DOHH2 (cell line): ENCODE measurements around the gene EPHB2.

Source experiments
- H3F3A ChIP-seq: fragments of 200-600 bp; sonication (generic), shearing (Covaris generic); 2 replicates; pipeline ENCODE4 v1.6.0; 2016; ENCODE audit warnings: antibody characterized with exemption, mild to moderate bottlenecking; ENCODE audit not compliant: control insufficient read depth, insufficient read depth
- H3K27ac ChIP-seq: fragments of 200-600 bp; sonication (generic); 2 replicates; pipeline ENCODE4 v1.5.1; 2014; ENCODE audit warnings: low read depth, mild to moderate bottlenecking, low read length, moderate library complexity
- H3K27me3 ChIP-seq: fragments of 200-600 bp; sonication (generic); 2 replicates; pipeline ENCODE4 v1.6.1; 2014; ENCODE audit warnings: mild to moderate bottlenecking, low read length, mixed read lengths; ENCODE audit not compliant: control insufficient read depth
- H3K36me3 ChIP-seq: fragments of 200-600 bp; sonication (generic); 2 replicates; pipeline ENCODE4 v1.6.1; 2014; ENCODE audit warnings: mild to moderate bottlenecking, low read length, moderate library complexity, mixed read lengths; ENCODE audit not compliant: control insufficient read depth
- H3K4me1 ChIP-seq: fragments of 200-600 bp; sonication (generic); 2 replicates; pipeline ENCODE4 v1.6.1; 2014; ENCODE audit warnings: mild to moderate bottlenecking, low read length, mixed read lengths; ENCODE audit not compliant: control insufficient read depth
- H3K4me2 ChIP-seq: fragments of 200-600 bp; sonication (generic); 2 replicates; pipeline ENCODE4 v1.6.0; 2014; ENCODE audit warnings: mild to moderate bottlenecking, low read length, moderate library complexity
- H3K4me3 ChIP-seq: fragments of 200-600 bp; sonication (generic); 2 replicates; pipeline ENCODE4 v1.5.1; 2014; ENCODE audit warnings: mild to moderate bottlenecking, low read length, mixed read lengths
- H3K79me2 ChIP-seq: fragments of 200-600 bp; sonication (generic); 2 replicates; pipeline ENCODE4 v1.6.1; 2014; ENCODE audit warnings: mild to moderate bottlenecking, low read length, mixed read lengths; ENCODE audit not compliant: control insufficient read depth
- H3K9me2 ChIP-seq: fragments of 200-600 bp; sonication (generic); replicated peaks from 2 replicates; pipeline ENCODE4 v1.6.1; 2014; ENCODE audit warnings: mild to moderate bottlenecking, low read length, mixed read lengths; ENCODE audit not compliant: control insufficient read depth
- H3K9me3 ChIP-seq: fragments of 200-600 bp; sonication (generic); 2 replicates; pipeline ENCODE4 v1.6.1; 2014; ENCODE audit warnings: antibody characterized with exemption, low read length, mixed read lengths; ENCODE audit not compliant: control insufficient read depth, insufficient read depth
- H4K20me1 ChIP-seq: fragments of 200-600 bp; sonication (generic); 2 replicates; pipeline ENCODE4 v1.6.0; 2014; ENCODE audit warnings: low read depth, mild to moderate bottlenecking, antibody characterized with exemption, low read length, moderate library complexity; ENCODE audit not compliant: control insufficient read depth, insufficient read depth
- CTCF ChIP-seq: fragments of 200-600 bp; sonication (generic); IDR thresholded peaks from one replicate; pipeline ENCODE4 v1.5.1; 2014; ENCODE audit warnings: antibody characterized with exemption, mild to moderate bottlenecking, low read depth, low read length; ENCODE audit not compliant: poor library complexity, severe bottlenecking
- EZH2phosphoT487 ChIP-seq: fragments of 200-600 bp; sonication (generic); IDR thresholded peaks from 2 replicates; pipeline ENCODE4 v1.6.1; 2017; ENCODE audit warnings: borderline replicate concordance, mild to moderate bottlenecking, antibody characterized with exemption, low read length, moderate library complexity, mixed read lengths

Gene EPHB2

GRCh38 chr1:22796642-22797041, 86.0 kb downstream of the EPHB2 start:
- no peaks in the 10 kb centered on the region for H3K9me2 ChIP-seq
- no peaks in the 10 kb centered on the region for H3K36me3 ChIP-seq
- no peaks in the 10 kb centered on the region for H3K4me1 ChIP-seq
- H3K27me3 ChIP-seq = no peaks in the 10 kb centered on the region
- no peak for TF ChIP-seq CTCF
- no peaks in the 10 kb centered on the region for H3K9me3 ChIP-seq
- no peak overlapping the region for H3K4me2 ChIP-seq
- H3K27ac ChIP-seq = no peak overlapping the region
- no peaks in the 10 kb centered on the region for H3F3A ChIP-seq
- no peaks in the 10 kb centered on the region for H3K79me2 ChIP-seq
- no peak overlapping the region for H3K4me3 ChIP-seq
- H4K20me1 ChIP-seq = no peaks in the 10 kb centered on the region

GRCh38 chr1:22798083-22798482, 87.4 kb downstream of the EPHB2 start:
- no peak overlapping the region for H3K4me3 ChIP-seq
- H3K27me3 ChIP-seq = no peaks in the 10 kb centered on the region
- no peaks in the 10 kb centered on the region for H3K4me1 ChIP-seq
- TF ChIP-seq EZH2phosphoT487 = no peak
- no peak for TF ChIP-seq CTCF
- no peaks in the 10 kb centered on the region for H3K9me3 ChIP-seq
- H3K4me2 ChIP-seq = no peak overlapping the region
- H3K36me3 ChIP-seq = no peaks in the 10 kb centered on the region
- no peaks in the 10 kb centered on the region for H3F3A ChIP-seq
- H3K27ac ChIP-seq = no peak overlapping the region
- no peaks in the 10 kb centered on the region for H3K79me2 ChIP-seq
- no peaks in the 10 kb centered on the region for H4K20me1 ChIP-seq
- no peaks in the 10 kb centered on the region for H3K9me2 ChIP-seq

- Histone ChIP-seq H3K4me3 (no peak overlapping the region), H3K9me2 (no peaks in the 10 kb centered on the region), H3F3A (no peaks in the 10 kb centered on the region), H4K20me1 (no peaks in the 10 kb centered on the region), H3K9me3 (no peaks in the 10 kb centered on the region), H3K36me3 (no peaks in the 10 kb centered on the region), H3K4me1 (no peaks in the 10 kb centered on the region), H3K27ac (no peak overlapping the region), H3K4me2 (no peak overlapping the region), H3K79me2 (no peaks in the 10 kb centered on the region), H3K27me3 (no peaks in the 10 kb centered on the region)
- TF ChIP-seq EZH2phosphoT487 (no peak), CTCF (no peak)
Observed at GRCh38 chr1:22799971-22800370, 89.3 kb downstream of the EPHB2 start.

- TF ChIP-seq EZH2phosphoT487 = no peak
- Histone ChIP-seq H3K4me1 (no peaks in the 10 kb centered on the region), H3K9me3 (no peaks in the 10 kb centered on the region), H4K20me1 (no peaks in the 10 kb centered on the region), H3K9me2 (no peaks in the 10 kb centered on the region), H3F3A (no peaks in the 10 kb centered on the region), H3K4me3 (no peak overlapping the region), H3K27ac (no peak overlapping the region), H3K27me3 (no peaks in the 10 kb centered on the region), H3K79me2 (no peaks in the 10 kb centered on the region), H3K36me3 (no peaks in the 10 kb centered on the region), H3K4me2 (no peak overlapping the region)
Observed at GRCh38 chr1:22800629-22801028, 90.0 kb downstream of the EPHB2 start.
